ENCODE data around the gene SLC38A6.

SLC38A6 gene

DNA sequence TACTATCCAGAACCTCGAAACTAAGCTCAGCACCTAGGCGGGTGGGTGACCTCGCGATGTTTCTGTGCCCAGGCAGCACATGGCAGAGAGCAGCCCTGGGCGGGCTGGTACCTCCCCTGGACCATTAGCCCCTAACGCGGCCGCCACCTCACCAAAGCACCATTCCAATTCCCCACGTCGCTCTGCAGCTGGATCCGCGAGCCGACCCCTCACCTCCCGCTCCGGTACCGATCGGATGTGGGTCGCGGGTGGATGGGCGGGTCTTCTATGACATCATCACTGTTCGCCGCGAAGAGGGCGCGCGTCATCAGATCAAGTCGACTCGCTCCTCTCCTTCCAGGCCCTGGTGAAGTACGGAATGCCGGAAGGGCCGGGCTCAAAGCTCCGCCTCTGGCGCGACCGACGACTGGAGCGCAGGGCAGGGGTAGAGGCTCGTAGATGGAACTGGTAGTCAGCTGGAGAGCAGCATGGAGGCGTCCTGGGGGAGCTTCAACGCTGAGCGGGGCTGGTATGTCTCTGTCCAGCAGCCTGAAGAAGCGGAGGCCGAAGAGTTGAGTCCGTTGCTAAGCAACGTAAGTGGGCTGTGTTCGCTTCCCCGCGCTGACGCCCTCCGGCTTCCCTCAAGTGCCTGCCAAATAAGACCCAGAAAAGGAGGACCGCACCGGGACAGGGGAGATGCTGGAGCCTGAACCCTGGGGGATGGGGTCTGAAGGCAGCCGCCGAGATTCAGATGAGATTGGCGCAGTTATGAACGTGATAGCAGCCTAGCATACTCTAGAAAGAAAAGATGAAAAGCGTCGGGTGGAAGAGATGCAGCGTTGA is at the start of gene SLC38A6, which contains the start of gene TRMT5:
Gene SLC38A6, plus strand, starts transcription at position 435 of the 822 bp plus-strand sequence. Its CDS starts 33 bp downstream, at position 468.
Gene TRMT5, minus strand, starts transcription at position 269 of the 822 bp plus-strand sequence. Its CDS starts 106 bp downstream, at position 163.
- DNase-seq: peak; percentile 87

DNA sequence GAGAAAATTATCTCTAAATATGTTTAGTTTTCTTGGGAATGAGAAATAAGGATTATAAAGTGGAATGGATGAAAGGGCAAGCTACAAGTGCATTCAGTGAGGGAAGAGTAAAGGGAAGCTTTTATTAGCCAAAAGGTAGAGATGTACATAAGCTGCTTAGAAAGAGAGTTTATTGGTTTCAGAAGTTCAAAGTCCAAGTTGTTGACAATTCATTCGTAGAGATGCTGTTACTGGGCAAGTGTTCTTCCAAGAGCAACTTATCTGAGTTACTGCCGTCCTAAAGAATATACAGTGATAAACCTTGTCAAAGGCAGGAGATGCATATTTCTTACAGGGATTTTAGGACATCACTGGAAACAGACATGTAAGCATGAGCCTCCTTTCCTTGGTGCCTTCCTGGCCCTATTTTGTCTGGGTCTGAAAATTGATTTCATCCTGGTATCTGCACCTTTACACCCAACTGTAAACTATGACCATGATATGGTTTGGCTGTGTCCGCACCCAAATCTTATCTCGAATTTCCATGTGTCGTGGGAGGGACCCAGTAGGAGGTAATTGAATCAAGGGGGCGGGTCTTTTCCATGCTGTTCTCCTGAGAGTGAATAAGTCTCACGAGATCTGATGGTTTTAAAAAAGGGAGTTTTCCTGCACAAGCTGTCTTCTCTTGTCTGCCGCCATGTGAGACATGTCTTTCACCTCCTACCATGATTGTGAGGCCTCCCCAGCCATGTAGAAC is 47.0 kb upstream of the SLC38A6 start:
- DNase-seq: no peak

DNA sequence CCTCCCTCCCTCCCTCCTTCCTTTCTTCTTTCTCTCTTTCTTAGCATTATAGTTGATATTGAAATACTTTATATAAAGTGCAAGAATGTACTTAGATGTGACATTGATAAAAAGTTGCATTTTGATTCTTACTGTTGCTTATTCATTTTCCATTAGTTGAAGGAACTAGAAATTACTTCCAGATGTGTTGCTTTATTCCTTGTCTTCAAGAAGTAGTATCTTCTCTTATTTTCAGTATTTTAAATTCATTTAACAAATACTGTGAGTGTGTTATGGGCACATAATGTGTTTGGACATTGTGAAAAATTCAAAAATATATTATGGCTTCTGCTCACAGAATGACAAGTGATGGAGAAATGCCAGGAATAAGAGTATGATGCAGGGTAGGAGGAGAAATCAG is 45.7 kb upstream of the SLC38A6 start:
- no peak for DNase-seq

DNA sequence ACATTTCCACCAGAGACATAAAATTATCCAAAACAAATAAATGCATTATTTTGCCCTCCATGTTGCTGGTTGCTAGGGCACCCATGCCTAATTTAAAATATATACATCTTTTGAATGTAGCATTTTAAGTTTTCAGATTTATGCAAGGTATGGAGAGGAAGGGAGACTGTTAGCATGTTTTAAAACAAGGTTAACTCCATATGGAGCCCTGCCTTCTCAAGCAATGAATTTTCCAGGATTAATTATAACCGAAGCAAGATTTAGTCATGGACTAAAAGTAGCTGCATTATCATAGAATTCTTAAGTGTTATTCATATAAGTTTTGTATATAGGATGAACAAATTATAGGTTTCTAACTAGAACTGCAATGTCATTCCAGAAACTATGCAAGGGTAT is 37.4 kb upstream of the SLC38A6 start:
- DNase-seq: no peak

DNA sequence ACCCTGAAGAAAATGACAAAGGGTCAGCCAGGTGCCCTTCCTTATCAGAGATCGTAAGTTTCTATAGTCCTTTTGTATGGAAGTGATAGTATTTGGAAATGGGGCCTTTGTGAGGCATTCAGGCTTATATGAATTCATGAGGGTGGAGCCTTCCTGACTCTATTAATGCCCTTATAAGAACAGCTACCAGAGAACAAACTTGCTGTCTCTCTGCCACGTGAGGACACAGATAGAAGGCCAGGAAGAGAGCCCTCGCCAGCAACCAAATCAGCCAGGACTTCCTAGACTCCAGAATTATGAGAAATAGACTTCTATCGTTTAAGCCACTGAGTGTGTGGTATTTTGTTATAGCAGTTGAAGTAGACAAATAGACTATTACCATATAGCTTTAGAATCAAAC is 36.8 kb upstream of the SLC38A6 start:
- no peak for DNase-seq

DNA sequence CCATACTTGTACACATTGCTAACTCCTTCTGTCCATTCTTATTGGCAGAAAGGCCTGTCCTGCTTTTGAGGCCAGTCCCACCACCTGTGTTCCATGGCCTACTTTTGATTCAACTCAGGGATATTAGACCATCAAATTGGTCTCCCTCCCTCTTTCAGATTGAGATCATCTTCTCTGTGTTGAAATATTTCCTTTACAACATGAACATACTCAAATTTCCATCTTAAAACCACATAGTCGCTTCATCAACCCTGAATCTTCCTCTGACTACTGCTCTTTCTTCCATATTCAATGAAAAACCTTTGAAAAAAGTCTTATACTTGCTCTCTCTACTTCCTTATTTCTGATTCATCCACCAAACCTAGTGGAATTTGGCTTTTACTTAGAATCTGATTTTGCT is 35.1 kb upstream of the SLC38A6 start:
- no peak for DNase-seq

DNA sequence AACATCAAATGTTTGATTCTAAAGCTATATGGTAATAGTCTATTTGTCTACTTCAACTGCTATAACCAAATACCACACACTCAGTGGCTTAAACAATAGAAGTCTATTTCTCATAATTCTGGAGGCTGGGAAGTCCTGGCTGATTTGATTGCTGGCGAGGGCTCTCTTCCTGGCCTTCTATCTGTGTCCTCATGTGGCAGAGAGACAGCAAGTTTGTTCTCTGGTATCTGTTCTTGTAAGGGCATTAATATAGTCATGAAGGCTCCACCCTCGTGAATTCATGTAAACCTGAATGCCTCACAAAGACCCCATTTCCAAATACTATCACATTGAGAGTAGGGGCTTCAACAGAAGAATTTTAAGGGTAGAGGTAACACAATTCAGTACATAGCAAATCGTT is 34.3 kb upstream of the SLC38A6 start:
- no peak for DNase-seq

DNA sequence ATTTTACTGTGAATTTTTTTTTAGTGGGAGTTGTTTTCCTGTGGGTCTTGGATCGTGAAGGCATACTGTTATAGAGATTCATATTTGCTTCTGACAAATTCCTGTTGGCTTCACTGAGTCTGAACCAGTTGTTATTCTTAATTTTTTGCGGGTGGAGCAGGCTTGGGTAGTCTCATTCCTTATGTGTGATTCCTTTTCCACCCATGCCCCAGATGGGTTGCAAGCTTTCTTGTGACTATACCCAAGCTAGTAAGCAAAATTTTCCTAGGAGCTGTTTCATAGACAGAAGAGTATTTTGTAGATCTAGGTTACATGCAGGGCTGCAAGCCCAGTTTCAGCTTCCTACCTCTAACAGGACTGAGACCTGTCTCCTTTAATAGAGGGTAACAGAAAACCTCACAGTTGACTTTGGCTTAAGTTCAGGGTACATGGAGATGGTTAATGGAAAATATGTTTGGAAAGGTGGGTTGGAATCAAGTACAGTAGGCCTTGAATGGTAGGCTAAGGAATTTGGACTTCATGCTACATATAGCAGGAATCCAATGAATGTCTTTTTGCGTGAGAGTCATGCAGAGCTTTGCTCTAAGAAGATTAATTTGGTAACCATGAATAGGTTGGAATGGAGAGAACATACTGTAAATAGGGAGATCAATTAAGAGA is 29.1 kb upstream of the SLC38A6 start:
- no peak for DNase-seq

DNA sequence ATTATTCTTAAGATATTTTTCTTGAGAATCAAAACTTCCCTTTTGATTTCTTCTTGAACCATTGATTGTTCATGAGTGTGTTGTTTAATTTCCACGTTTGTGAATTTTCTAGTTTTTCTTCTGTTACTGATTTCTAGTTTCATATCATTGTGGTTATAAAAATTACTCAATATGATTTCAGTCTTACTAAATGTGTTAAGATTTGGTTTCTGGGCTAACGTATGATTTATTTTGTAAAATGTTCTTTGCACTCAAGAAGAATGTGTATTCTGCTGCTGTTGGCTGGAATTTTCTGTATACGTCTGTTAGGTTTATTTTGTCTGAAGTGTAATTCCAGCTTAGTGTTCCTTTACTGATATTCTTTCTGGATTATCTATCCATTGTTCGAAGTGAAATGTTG is 24.8 kb upstream of the SLC38A6 start:
- DNase-seq: no peak

DNA sequence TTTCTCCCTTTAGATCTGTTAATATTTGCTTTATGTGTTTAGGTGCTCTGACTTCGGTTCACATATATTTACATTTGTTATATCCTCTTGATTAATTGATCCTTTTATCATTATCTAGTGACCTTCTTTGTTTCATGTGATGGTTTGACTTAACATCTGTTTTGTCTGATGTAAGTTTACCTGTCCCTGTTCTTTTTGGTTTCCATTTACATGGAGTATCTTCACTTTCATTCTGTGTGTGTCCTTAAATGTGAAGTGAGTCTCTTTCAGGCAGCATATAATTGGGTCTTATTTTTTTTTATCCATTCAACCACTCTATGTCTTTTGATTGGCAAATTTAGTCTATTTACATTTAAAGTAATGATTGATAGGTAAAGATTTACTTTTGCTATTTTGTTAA is 24.4 kb upstream of the SLC38A6 start:
- DNase-seq: no peak

DNA sequence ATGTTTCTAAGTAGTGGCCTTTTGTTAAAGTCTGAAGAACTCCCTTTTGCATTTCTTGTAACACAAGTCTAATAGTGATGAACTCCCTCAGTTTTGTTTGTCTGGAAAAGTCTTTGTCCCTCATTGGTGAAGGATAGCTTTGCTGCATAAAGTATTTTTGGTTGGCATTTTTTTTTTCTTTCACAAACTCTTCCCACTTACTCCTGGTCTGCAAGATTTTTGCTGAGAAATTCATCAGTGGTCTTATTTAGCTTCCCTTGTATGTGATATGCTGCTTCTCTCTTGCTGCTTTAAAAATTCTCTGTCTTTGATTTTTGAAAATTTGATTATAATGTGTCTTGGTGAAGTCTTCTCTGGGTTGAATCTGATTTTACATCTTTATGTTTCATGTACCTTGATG is 22.9 kb upstream of the SLC38A6 start:
- DNase-seq: no peak

DNA sequence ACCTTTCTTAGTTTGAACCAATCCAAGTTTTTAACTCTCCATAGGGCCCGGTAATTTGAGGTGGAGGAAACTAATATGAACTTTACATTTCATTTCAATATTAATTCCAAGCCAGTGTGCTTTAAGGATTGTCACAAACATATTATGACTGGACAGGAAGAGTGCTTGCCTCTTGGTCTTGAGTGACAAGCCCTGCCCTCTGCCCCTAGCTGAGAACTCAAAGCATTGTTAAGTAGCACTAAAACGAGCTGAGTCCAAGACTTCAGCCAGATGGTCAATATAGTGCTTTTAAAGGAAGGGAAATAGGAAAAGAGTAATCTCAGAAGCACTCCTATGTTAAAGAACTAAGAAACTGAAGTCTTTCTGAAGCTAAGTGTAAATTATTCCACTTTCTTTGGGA is 17.3 kb upstream of the SLC38A6 start:
- DNase-seq: no peak

DNA sequence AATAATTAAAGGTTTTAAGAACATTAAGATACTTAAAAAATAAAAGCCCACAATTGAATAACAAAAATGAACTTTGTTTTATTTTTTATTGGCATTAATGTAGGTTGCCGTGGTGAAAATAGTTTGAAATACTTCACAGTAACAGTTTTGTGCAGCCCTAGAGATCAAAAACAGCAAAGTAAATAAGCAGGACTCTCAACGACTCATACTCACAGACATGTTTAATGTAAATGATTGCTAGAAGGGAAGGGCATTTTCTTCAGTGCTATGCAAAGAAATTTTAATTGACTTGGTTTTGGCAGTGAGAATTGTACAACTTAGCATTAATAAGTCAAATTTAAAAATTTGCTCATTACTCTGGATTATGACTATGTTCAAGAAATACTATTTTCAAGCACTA is 16.1 kb upstream of the SLC38A6 start:
- no peak for DNase-seq

DNA sequence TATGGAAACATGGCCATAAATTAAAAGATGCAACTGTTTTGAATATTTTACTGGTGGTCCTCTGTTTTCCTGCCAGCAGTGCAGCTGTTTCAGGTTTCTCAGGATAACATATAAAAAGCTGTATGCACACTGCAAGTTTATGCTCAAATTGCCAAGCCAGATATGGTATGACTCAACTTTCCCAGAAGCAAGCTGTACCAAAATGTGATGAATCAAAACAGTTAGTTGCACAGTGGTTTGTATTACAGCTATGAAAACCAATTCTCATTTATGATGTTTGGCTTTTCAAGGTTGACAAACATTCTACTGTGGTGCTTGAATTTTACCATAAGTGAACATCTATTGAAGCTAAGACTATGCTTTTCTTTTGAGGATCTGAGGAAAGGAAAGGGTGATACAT is 15.6 kb upstream of the SLC38A6 start:
- DNase-seq: no peak

DNA sequence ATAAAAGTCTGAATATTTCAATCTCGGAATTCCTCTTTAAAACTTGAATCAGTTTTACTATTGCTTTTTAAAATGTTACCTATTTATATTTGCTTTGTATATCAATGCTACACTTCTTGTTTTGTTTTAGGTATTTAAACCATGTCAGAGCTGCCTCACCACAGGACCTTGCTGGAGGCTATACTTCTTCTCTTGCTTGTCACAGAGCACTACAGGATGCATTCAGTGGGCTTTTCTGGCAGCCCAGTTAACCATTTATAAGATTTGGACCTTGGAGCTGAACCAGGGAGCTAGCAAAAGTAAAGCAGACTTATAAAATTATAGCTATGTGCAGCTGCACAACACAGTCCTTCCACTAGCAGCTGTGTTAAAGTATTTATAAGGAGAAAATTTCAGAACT is 12.9 kb upstream of the SLC38A6 start:
- no peak for DNase-seq

DNA sequence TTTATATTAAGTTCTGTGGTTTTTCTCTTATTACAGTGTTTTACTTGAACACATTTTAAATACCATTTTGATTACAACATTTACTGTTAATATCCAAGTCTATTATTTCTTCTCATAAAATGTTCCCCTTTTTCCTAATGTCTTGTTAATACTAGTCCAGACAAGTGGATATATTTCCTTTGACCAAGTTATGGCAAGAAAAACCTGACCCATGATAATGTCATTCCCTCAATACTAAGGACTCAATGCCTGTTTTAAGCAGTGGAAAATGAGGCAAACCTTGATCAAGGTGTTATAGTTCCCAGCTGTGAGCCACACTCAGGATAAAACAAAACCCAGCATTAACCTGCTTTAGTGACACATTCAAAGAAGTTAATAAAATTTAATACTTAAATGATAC is 12.4 kb upstream of the SLC38A6 start:
- no peak for DNase-seq

DNA sequence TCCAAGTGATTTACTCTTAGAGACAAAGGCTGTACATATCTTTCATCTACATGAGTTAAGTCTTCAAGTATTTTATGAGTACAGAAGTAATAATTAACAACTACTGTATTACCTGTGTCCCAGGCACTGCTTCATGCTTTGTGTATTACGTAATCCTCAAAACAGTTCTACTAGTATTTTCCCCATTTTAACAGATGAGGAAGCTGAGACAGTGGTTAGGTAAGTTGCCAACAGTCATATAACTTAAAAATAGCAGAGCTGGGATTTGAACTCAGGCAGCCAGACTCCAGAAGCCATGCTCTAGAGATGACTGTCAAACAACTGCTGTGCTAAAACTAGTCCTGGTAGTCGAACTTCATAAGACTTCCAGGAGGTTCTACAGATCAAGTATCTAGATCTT is 10.9 kb upstream of the SLC38A6 start:
- no peak for DNase-seq

DNA sequence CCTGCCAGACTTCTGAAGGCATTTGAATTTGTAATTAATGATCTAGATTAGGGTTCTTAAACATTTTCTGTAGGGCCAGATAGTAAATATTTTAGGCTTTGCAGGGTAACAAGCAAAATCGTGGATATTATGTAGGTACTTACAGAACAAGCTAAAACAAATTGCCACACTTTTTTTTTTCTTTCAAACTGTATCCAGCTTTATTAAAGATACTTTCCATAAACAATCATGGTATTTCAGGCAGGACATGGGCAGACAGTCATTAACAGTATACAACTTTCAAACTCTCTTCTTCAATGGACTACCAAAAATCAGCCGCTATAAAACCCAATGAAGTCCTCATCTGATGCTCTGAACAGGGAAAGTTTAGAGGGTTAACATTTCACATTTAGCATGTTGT is 9.8 kb upstream of the SLC38A6 start:
- DNase-seq: no peak

DNA sequence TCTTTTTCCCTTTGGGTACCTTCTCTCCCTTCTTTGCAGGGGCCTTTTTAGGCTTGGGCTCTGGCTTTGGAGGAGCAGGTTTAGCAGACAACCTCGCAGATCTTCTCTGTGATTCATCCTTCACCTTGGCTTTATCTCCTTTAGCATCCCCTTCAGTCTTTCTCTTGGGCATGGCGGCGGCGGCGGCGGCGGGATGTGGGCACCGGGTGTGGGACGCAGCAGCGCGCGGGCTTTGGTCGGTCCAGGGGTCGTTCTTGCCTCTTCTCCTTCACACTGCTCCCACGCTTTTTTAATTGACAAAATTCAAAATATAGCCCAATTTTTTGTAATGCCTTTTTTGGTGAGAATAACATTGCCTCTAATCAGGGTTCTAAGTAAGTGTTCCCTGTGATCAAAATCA is 8.8 kb upstream of the SLC38A6 start:
- no peak for DNase-seq

DNA sequence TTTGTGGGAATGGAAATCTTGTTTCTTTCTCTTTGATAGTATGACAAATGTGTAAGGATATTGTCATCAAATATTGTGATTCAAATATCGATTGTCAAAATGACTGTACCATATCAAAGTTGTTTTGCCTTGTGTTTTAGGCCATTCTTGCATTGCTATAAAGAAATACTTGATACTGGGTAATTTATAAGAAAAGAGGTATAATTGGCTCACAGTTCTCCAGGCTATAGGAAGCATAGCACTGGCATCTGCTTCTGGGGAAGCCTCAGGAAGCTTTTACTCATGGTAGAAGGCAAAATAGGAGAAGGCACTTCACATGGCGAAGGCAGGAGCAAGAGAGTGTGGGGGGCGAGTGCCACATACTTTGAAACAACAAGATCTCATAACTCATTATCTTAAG is 8.0 kb upstream of the SLC38A6 start:
- no peak for DNase-seq

DNA sequence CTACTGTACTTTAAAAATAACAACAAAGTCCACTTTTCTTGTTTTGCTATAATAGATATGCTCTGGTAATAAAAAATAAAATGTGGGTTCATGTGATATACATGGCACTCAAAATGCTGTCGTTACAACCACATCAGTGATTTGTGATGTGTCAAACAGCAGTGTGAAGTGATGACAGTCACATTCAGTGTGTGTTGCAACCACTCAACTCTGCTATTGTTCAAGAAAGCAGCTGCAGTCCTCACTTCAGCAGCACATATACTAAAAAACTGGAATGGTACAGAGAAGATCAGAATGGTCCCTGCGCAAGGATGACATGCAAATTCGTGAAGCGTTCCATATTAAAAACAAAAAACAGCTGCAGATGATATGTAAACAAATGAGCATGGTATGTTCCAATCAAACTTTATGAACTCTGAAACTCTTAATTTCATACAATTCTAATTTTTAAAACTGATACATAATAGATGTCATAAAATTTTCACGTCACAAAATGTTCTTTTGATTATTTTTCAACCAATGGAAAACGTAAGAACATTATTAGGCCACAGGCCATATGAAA is 6.9 kb upstream of the SLC38A6 start:
- DNase-seq: no peak

DNA sequence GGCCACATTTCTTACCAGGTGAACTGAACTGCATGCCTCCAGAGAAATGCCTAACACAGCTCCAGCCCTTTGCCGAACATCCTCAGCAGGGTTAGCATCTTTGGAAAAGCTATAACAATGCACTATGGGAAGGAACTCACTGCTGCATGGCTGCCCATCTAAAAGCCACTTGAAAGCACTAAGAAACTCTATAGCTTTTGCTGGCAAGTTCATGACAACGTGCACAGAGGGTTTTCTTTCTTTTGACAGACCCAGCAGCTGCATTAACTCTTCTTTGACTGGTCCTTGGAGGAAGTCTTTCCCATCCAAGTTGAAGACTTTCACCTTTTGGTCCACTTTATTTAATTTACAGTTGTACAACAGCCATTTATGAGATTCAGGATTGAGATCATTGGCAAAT is 5.5 kb upstream of the SLC38A6 start:
- no peak for DNase-seq

DNA sequence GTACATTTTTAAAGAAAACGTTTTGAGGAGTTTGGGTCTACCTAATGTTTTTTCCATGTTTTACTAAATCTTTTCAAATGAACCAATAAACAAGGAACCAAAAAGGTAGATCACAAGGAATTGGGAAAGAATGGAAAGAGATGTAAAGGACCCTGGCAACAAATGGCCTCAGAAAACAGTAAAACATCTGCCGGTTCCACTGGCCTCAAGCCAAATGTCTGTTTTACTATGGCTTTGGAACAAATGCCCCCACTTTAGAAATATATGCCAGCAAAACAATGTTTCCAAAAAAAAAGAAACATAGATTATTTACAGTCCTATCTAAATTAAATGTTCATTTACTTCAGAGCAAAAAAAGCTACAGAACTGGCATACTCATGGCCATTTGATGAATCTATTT is 3.2 kb upstream of the SLC38A6 start:
- DNase-seq: no peak
